Astrocyte (in vitro differentiated cells and primary cell): ENCODE results near the gene UNC5B. TPM values are rescaled to one million over a fixed set of nuclear protein-coding genes. Genes with fewer than 3 reads are reported as not detected.

Experiments
- DNase-seq: peaks from one replicate; pipeline ENCODE4 v3.0.0-alpha.2; 2010; ENCODE audit warnings: low read depth
- FAIRE-seq: peaks from 2 replicates; lab custom pipeline; 2011; peaks lifted over from hg19 to GRCh38; lab: Jason Lieb, UNC
- H2AFZ ChIP-seq: 2 replicates; pipeline ENCODE4 v1.6.0; 2012; ENCODE audit warnings: low read depth, low read length, inconsistent platforms
- H3K27ac ChIP-seq: 2 replicates; pipeline ENCODE4 v1.5.1; 2011; ENCODE audit warnings: low read depth, low read length, inconsistent platforms
- H3K27me3 ChIP-seq: 2 replicates; pipeline ENCODE4 v1.6.0; 2011; ENCODE audit warnings: low read length, inconsistent platforms; ENCODE audit not compliant: insufficient read depth
- H3K36me3 ChIP-seq: 2 replicates; pipeline ENCODE4 v1.5.1; 2011; ENCODE audit warnings: low read length, inconsistent platforms; ENCODE audit not compliant: insufficient read depth
- H3K4me1 ChIP-seq: 2 replicates; pipeline ENCODE4 v1.5.1; 2011; ENCODE audit warnings: low read length, inconsistent platforms; ENCODE audit not compliant: insufficient read depth
- H3K4me2 ChIP-seq: 2 replicates; pipeline ENCODE4 v1.6.0; 2012; ENCODE audit warnings: low read length, inconsistent platforms
- H3K4me3 ChIP-seq: 2 replicates; pipeline ENCODE4 v1.5.1; 2011; ENCODE audit warnings: low read depth, mild to moderate bottlenecking, low read length, inconsistent platforms; ENCODE audit not compliant: insufficient read depth
- H3K79me2 ChIP-seq: 2 replicates; pipeline ENCODE4 v1.6.0; 2012; ENCODE audit warnings: mild to moderate bottlenecking, low read length, inconsistent platforms; ENCODE audit not compliant: insufficient read depth
- H3K9ac ChIP-seq: 2 replicates; pipeline ENCODE4 v1.6.0; 2012; ENCODE audit warnings: mild to moderate bottlenecking, low read length, inconsistent platforms
- H3K9me3 ChIP-seq: 2 replicates; pipeline ENCODE4 v1.5.1; 2012; ENCODE audit warnings: low read depth, mild to moderate bottlenecking, low read length, inconsistent platforms; ENCODE audit not compliant: insufficient read depth
- H4K20me1 ChIP-seq: 2 replicates; pipeline ENCODE4 v1.6.0; 2012; ENCODE audit warnings: low read length, inconsistent platforms; ENCODE audit not compliant: insufficient read depth
- H3K27ac Mint-ChIP-seq: one replicate; pipeline ENCODE4 v1.8.0; 2021; ENCODE audit warnings: mild to moderate bottlenecking, mixed read lengths; ENCODE audit not compliant: unreplicated experiment
- H3K27me3 Mint-ChIP-seq: one replicate; pipeline ENCODE4 v1.8.0; 2021; ENCODE audit warnings: low read depth, mixed read lengths; ENCODE audit not compliant: unreplicated experiment
- H3K36me3 Mint-ChIP-seq: one replicate; pipeline ENCODE4 v1.8.0; 2021; ENCODE audit warnings: low read depth, mixed read lengths; ENCODE audit not compliant: unreplicated experiment
- H3K4me1 Mint-ChIP-seq: one replicate; pipeline ENCODE4 v1.8.0; 2021; ENCODE audit warnings: low read depth, mixed read lengths; ENCODE audit not compliant: unreplicated experiment
- H3K4me3 Mint-ChIP-seq: one replicate; pipeline ENCODE4 v1.8.0; 2021; ENCODE audit warnings: mild to moderate bottlenecking, moderate library complexity, mixed read lengths; ENCODE audit not compliant: unreplicated experiment
- H3K9me3 Mint-ChIP-seq: one replicate; pipeline ENCODE4 v1.8.0; 2021; ENCODE audit warnings: mild to moderate bottlenecking, mixed read lengths; ENCODE audit not compliant: unreplicated experiment
- CTCF ChIP-seq: IDR thresholded peaks from 2 replicates; pipeline ENCODE4 v1.5.1; 2011; ENCODE audit warnings: low read depth, mild to moderate bottlenecking, inconsistent platforms, low read length, moderate library complexity; ENCODE audit not compliant: insufficient read depth
- EZH2 ChIP-seq: IDR thresholded peaks from 2 replicates; pipeline ENCODE4 v1.6.1; 2012; ENCODE audit warnings: mild to moderate bottlenecking, low read length, inconsistent platforms; ENCODE audit not compliant: insufficient read depth
- total RNA-seq: library from RNA; stranded (reverse); gene quantifications from 2 replicates; pipeline ENCODE4 v1.2.1, GENCODE V29; 2021

UNC5B gene
- total RNA-seq, 1 donor from 2014 or later, result 15.0 TPM

GRCh38 chr10:71303569-71303907 is 91.2 kb downstream of the UNC5B start:
- H4K20me1 ChIP-seq, result peaks cover 13% of the 10 kb centered on the region
- FAIRE-seq, result no peak
- DNase-seq, result no peak

DNA sequence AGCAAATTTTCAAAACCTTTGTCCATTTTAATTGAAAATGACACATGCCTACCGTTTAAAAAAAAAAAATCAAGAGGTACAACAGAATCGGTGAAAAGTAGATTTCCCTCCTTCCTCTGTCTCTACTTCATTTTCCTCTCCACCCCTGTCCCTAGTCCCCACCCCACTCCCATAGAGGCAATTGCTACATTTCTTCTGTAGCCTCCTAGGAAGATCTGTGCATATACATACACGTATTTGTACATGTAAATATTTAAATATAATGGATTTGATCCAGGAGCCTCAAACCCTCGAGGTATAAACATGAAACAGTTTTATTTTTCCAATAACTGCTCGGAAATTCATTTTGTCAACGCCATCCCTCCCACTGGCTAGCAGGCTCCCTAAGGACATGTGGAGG is 92.5 kb downstream of the UNC5B start:
- FAIRE-seq (no peak), DNase-seq (no peak)
- Mint-ChIP-seq H3K27me3 (peaks cover 23% of the 10 kb centered on the region), H3K9me3 (no peaks in the 10 kb centered on the region), H3K4me3 (no peak overlapping the region), H3K27ac (no peak overlapping the region), H3K4me1 (peaks cover 3% of the 10 kb centered on the region), H3K36me3 (peaks cover 3% of the 10 kb centered on the region)
- Histone ChIP-seq H2AFZ (no peak overlapping the region), H3K4me3 (no peak overlapping the region), H3K36me3 (no peaks in the 10 kb centered on the region), H3K4me2 (no peak overlapping the region), H3K79me2 (no peaks in the 10 kb centered on the region), H3K9me3 (no peaks in the 10 kb centered on the region), H3K27me3 (peaks cover 6% of the 10 kb centered on the region), H4K20me1 (peaks cover 12% of the 10 kb centered on the region), H3K4me1 (no peaks in the 10 kb centered on the region), H3K27ac (no peak overlapping the region), H3K9ac (no peak overlapping the region)
- TF ChIP-seq EZH2 (no peak), CTCF (no peak)

More at GRCh38 chr10:71303569-71303907, 91.2 kb downstream of the UNC5B start:
- Mint-ChIP-seq H3K4me3 (no peak overlapping the region), H3K36me3 (peaks cover 7% of the 10 kb centered on the region), H3K4me1 (peaks cover 3% of the 10 kb centered on the region), H3K27ac (no peak overlapping the region), H3K27me3 (peaks cover 19% of the 10 kb centered on the region), H3K9me3 (no peaks in the 10 kb centered on the region)
- no peaks in the 10 kb centered on the region for H3K4me1 ChIP-seq
- H2AFZ ChIP-seq, result no peak overlapping the region
- no peak overlapping the region for H3K4me2 ChIP-seq
- no peak for TF ChIP-seq CTCF
- TF ChIP-seq EZH2, result no peak
- no peak overlapping the region for H3K27ac ChIP-seq
- no peak overlapping the region for H3K4me3 ChIP-seq
- H3K79me2 ChIP-seq, result no peaks in the 10 kb centered on the region
- no peak overlapping the region for H3K9ac ChIP-seq
- no peaks in the 10 kb centered on the region for H3K36me3 ChIP-seq
- H3K9me3 ChIP-seq, result no peaks in the 10 kb centered on the region
- H3K27me3 ChIP-seq, result no peaks in the 10 kb centered on the region

DNA sequence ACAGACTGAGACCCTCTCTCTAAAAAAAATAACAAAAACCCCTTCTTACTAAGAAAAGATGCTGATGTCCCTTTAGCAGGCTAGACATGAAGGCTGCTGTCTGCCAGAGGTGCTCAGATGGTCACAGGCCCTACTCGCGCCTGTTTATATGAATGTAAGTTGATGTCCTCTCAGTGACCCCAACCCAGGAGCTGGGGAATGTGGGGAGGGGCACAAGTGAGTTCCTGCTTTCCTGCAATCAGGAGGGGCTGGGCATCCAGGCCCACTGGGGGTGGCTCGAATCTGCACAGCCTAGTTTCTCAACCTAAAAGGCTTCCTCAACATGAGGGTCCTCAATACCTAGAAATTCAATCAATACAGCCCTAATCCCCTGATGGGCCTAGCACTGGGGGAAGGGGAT is 94.6 kb downstream of the UNC5B start:
- peaks cover 12% of the 10 kb centered on the region for H3K27me3 ChIP-seq
- Mint-ChIP-seq H3K4me1 (peaks cover 3% of the 10 kb centered on the region), H3K4me3 (no peak overlapping the region), H3K27ac (no peak overlapping the region), H3K9me3 (no peaks in the 10 kb centered on the region), H3K27me3 (peaks cover 30% of the 10 kb centered on the region), H3K36me3 (peaks cover 5% of the 10 kb centered on the region)
- no peak overlapping the region for H3K27ac ChIP-seq
- no peak for TF ChIP-seq CTCF
- no peak for TF ChIP-seq EZH2
- no peaks in the 10 kb centered on the region for H3K79me2 ChIP-seq
- no peaks in the 10 kb centered on the region for H3K36me3 ChIP-seq
- peaks cover 9% of the 10 kb centered on the region for H4K20me1 ChIP-seq
- DNase-seq (no peak), FAIRE-seq (no peak)
- no peaks in the 10 kb centered on the region for H3K9me3 ChIP-seq
- no peak overlapping the region for H3K4me3 ChIP-seq
- no peak overlapping the region for H2AFZ ChIP-seq
- no peak overlapping the region for H3K9ac ChIP-seq
- no peaks in the 10 kb centered on the region for H3K4me1 ChIP-seq
- no peak overlapping the region for H3K4me2 ChIP-seq
